Measurements from ENCODE around the gene SLC5A5. TPM values are rescaled to one million over a fixed set of nuclear protein-coding genes. Genes with fewer than 3 reads are reported as not detected.

Gene SLC5A5
- total RNA-seq, result 1 to 10 TPM; 1.7 to 2.2 TPM

GRCh38 chr19:17871878-17872250 lies at the start of gene SLC5A5:
TSS of gene SLC5A5 (plus strand) at chr19:17871945. CDS start at chr19:17872320, 375 bp downstream.
- peak; percentile 28 for DNase-seq
- POLR2A ChIA-PET, result interaction anchor here (1.5 kb wide), 1 partner anchor 61 kb away, joined by 5 read pairs; the partner anchor contains the start of gene CCDC124
- Mint-ChIP-seq H3K9me3 (no peaks in the 10 kb centered on the region), H3K36me3 (ENCODE audit: low read depth) (no peaks in the 10 kb centered on the region), H3K27me3 (peaks cover 3% of the 10 kb centered on the region), H3K27ac (peak within 1 kb of the TSS; percentile 87), H3K4me1 (peaks cover 29% of the 10 kb centered on the region), H3K4me3 (peak within 1 kb of the TSS; percentile 83)
- CTCF ChIA-PET, result interaction anchor here (1.0 to 4.5 kb wide), 7 partner anchors 11 to 66 kb away, joined by 3 to 44 read pairs (median 9); partner anchors contain the start of genes CCDC124 and RPL18A

GRCh38 chr19:17824339-17824738 lies 47.4 kb upstream of the SLC5A5 start:
- Mint-ChIP-seq H3K9me3 (no peaks in the 10 kb centered on the region), H3K4me3 (no peak overlapping the region), H3K27ac (peak overlapping the region; percentile 31), H3K27me3 (no peaks in the 10 kb centered on the region), H3K36me3 (ENCODE audit: low read depth) (peaks cover 23% of the 10 kb centered on the region), H3K4me1 (peaks cover 4% of the 10 kb centered on the region)
- POLR2A ChIA-PET, result no interaction called here
- DNase-seq, result no peak
- CTCF ChIA-PET, result interaction anchor here (0.6 kb wide), 1 partner anchor 153 kb away, joined by 5 read pairs; no protein-coding TSS in a partner anchor

DNA sequence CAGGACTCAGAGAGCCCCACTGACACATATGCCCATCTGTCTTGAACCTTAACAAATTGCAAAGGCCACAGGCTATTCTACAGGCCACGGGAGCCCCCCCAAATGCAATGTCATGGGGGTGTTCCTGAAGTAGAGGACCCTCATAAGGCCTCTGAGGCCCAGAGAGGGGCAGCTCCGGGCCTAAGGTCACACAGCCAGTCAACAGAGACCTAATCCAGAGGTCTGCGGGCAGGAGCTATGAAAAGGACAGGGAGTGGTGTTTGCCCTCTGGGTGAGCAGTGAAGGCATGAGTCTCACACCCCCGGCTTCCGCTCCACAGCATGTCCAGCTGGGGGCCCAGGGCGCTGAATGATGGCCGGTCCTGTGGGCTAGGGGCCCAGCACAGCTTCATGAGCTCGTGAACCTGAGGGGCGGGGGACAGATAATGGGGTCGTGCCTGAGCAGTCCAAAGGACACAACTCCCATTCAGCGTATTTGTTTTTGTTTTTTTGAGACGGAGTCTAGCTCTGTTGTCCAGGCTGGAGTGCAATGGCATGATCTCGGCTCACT lies 45.2 kb upstream of the SLC5A5 start:
- Mint-ChIP-seq H3K27ac (no peak overlapping the region), H3K9me3 (no peaks in the 10 kb centered on the region), H3K36me3 (ENCODE audit: low read depth) (peaks cover 41% of the 10 kb centered on the region), H3K4me1 (peaks cover 7% of the 10 kb centered on the region), H3K4me3 (no peak overlapping the region), H3K27me3 (no peaks in the 10 kb centered on the region)
- ChIA-PET POLR2A (no interaction called here), CTCF (interaction anchor here (0.6 to 1.5 kb wide), 3 partner anchors 9 to 106 kb away, joined by 3 to 4 read pairs (median 3); partner anchors contain the start of gene CCDC124)
- DNase-seq, result no peak

GRCh38 chr19:17829855-17830566 lies 41.7 kb upstream of the SLC5A5 start:
- peaks cover 2% of the 10 kb centered on the region for H3K9me3 Mint-ChIP-seq
- H3K36me3 Mint-ChIP-seq (ENCODE audit: low read depth), result peaks cover 64% of the 10 kb centered on the region
- H3K4me1 Mint-ChIP-seq, result peaks cover 17% of the 10 kb centered on the region
- ChIA-PET CTCF (interaction anchor here (0.9 to 1.0 kb wide), 2 partner anchors 26 to 107 kb away, joined by 3 read pairs; no protein-coding TSS in a partner anchor), POLR2A (no interaction called here)
- DNase-seq, result no peak
- H3K27ac Mint-ChIP-seq, result no peak overlapping the region
- no peaks in the 10 kb centered on the region for H3K27me3 Mint-ChIP-seq
- H3K4me3 Mint-ChIP-seq, result no peak overlapping the region

GRCh38 chr19:17830567-17831418 lies 41.0 kb upstream of the SLC5A5 start:
- peaks cover 24% of the 10 kb centered on the region for H3K4me1 Mint-ChIP-seq
- H3K36me3 Mint-ChIP-seq (ENCODE audit: low read depth), result peaks cover 66% of the 10 kb centered on the region
- POLR2A ChIA-PET, result no interaction called here
- H3K27ac Mint-ChIP-seq, result no peak overlapping the region
- peak; percentile 47 for DNase-seq
- H3K27me3 Mint-ChIP-seq, result no peaks in the 10 kb centered on the region
- H3K9me3 Mint-ChIP-seq, result peaks cover 6% of the 10 kb centered on the region
- H3K4me3 Mint-ChIP-seq, result no peak overlapping the region
- CTCF ChIA-PET, result interaction anchor here (0.6 to 1.0 kb wide), 5 partner anchors 14 to 486 kb away, joined by 3 to 6 read pairs (median 3); no protein-coding TSS in a partner anchor

DNA sequence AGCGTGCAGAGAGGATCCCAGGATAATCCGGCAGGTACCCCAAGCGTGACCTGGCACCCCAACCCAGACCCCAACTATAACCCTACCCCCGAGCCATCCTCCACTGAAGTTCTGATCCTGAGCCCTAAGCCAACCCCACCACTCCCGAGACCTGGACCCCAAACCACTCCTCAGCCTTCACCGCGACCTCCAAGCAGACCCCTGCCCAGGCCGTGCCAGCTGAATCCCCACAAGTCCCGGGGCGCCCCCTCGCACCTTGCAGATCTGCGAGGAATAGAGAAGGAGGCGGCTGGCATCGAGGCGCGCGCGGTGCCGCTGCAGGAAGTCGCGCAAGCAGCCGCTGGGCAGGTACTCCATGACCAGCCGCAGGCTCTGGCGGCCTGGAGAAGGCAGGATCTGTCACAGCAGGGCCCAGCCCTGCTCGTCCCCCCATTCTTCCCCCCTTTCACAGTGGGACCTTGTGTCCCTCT lies 40.3 kb upstream of the SLC5A5 start:
- Mint-ChIP-seq H3K4me3 (no peak overlapping the region), H3K27ac (no peak overlapping the region), H3K36me3 (ENCODE audit: low read depth) (peaks cover 71% of the 10 kb centered on the region), H3K9me3 (peaks cover 6% of the 10 kb centered on the region), H3K27me3 (no peaks in the 10 kb centered on the region), H3K4me1 (peaks cover 29% of the 10 kb centered on the region)
- POLR2A ChIA-PET, result no interaction called here
- CTCF ChIA-PET, result interaction anchor here (0.6 to 1.0 kb wide), 5 partner anchors 14 to 485 kb away, joined by 3 to 6 read pairs (median 3); no protein-coding TSS in a partner anchor
- DNase-seq, result no peak

- H3K27ac Mint-ChIP-seq, result no peak overlapping the region
- DNase-seq, result no peak
- no peaks in the 10 kb centered on the region for H3K27me3 Mint-ChIP-seq
- H3K36me3 Mint-ChIP-seq (ENCODE audit: low read depth), result peaks cover 77% of the 10 kb centered on the region
- H3K9me3 Mint-ChIP-seq, result peaks cover 6% of the 10 kb centered on the region
- POLR2A ChIA-PET, result no interaction called here
- peaks cover 32% of the 10 kb centered on the region for H3K4me1 Mint-ChIP-seq
- CTCF ChIA-PET, result interaction anchor here (0.6 to 1.8 kb wide), 5 partner anchors 13 to 25 kb away, joined by 4 to 5 read pairs (median 4); partner anchors contain the start of gene JAK3
- H3K4me3 Mint-ChIP-seq, result no peak overlapping the region
Measured at GRCh38 chr19:17832443-17833208, 39.1 kb upstream of the SLC5A5 start.

DNA sequence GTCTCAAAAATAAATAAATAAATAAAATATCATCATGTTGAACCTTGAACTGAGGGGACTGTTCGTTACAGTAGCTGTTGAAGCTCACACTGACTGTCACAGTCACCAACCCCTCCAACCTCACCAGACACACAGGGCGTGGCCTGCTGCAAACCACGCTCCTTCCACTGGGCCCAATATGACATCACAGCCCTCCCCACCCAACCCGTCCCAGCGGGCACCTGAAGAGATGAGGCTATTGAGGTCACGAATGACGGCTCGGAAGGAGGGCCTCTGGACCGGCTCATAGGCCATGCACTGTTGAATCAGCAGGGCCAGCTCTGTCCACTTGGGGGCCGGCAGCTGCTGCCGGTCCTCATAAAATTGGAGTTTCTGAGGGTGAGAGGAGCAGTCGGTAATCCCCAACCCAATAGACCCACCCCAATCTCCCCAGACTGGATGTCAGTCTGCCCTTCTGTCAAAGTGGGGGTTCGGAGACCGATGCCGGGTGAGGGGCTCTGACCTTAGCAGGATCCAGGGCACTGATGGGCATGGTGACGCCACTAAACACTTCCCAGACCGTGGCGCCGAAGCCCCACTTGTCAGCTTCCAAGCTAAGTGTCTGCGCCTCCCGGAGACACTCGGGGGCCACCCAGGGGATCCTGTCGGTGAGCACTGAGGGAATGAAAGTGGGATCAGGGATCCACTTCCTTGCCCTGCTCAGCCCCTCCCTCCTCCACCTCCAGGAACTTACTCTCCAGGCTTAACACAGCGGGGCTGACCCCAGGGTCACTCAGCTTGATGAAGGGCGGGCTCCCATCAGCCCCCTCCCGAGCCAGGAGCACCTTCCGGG lies 37.2 kb upstream of the SLC5A5 start:
- H3K27ac Mint-ChIP-seq, result no peak overlapping the region
- POLR2A ChIA-PET, result no interaction called here
- peaks cover 83% of the 10 kb centered on the region for H3K36me3 Mint-ChIP-seq (ENCODE audit: low read depth)

DNA sequence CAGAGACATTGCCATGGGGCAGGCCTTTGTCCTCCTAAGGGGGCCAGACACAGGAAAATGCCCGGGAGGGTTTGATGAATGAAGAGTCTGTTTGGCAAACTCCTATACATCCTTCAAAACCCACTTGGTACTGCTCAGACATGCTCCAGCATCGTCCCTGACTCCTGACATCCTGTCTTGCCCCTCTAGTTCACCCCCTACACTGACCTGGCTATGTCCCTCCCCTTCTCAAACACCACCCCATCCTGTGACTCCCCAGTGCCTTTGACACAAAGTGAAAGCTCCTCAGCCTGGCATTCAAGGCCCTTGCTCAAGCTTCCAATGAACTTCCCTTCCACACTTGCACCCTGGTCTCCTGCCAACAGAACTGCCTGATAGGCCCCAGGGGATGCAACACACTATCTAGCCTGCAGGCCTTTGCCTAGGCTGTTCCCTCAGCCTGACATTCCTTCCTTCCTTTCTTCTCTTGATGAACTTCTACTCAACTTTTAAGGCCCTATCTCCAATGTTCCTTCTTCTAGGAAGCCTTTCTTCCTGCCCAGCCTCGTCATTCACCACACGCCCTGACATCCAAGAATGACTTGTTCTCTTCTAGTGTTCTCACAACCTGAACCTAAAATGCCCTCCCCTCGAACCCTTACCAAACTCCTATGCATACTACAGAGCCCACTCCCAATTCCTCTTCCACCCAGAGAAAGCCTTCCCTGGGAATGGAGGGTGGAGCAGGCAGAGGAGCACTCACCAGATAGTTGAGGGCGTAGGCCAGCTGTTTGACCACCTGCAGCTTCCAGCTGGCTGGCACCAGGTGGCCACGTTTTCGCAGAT lies 36.4 kb upstream of the SLC5A5 start:
- Mint-ChIP-seq H3K4me3 (no peak overlapping the region), H3K27ac (peak overlapping the region; percentile 47), H3K36me3 (ENCODE audit: low read depth) (peaks cover 83% of the 10 kb centered on the region), H3K4me1 (peaks cover 29% of the 10 kb centered on the region), H3K9me3 (peaks cover 6% of the 10 kb centered on the region), H3K27me3 (no peaks in the 10 kb centered on the region)
- DNase-seq, result no peak
- ChIA-PET POLR2A (no interaction called here), CTCF (interaction anchor here (1.3 kb wide), 1 partner anchor 9 kb away, joined by 3 read pairs; no protein-coding TSS in a partner anchor)

More for the DNA sequence above, 37.2 kb upstream of the SLC5A5 start:
- Mint-ChIP-seq H3K9me3 (peaks cover 6% of the 10 kb centered on the region), H3K27me3 (no peaks in the 10 kb centered on the region), H3K4me3 (no peak overlapping the region), H3K4me1 (peaks cover 28% of the 10 kb centered on the region)
- no peak for DNase-seq
- CTCF ChIA-PET, result interaction anchor here (1.2 to 1.3 kb wide), 2 partner anchors 8 to 9 kb away, joined by 3 read pairs; no protein-coding TSS in a partner anchor

GRCh38 chr19:17836530-17836929 lies 35.2 kb upstream of the SLC5A5 start:
- Mint-ChIP-seq H3K4me3 (no peak overlapping the region), H3K9me3 (peaks cover 6% of the 10 kb centered on the region), H3K27ac (peak overlapping the region; percentile 28), H3K36me3 (ENCODE audit: low read depth) (peaks cover 82% of the 10 kb centered on the region), H3K4me1 (peaks cover 32% of the 10 kb centered on the region), H3K27me3 (no peaks in the 10 kb centered on the region)
- ChIA-PET CTCF (no interaction called here), POLR2A (no interaction called here)
- no peak for DNase-seq

DNA sequence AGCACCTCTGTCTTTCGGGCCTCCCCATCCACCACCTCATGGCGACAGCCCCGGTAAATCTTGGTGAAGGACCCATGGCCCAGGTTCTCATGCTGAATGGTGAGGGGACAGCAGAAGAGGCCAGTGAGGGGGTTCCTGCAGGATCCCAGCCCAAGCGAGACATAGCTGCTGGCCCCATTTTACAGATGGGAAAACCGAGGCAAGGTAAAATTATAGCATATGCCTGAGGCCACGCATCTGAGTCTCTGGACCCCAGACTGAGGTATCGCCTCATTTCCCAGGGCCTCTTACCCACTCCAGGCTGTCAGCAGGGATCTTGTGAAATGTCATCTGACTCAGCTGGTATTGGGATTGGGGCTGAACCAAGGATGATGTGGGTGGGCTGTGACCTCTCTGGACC lies 33.8 kb upstream of the SLC5A5 start:
- CTCF ChIA-PET, result interaction anchor here (0.6 to 0.9 kb wide), 2 partner anchors 22 to 95 kb away, joined by 3 read pairs; partner anchors contain the start of genes CCDC124 and RPL18A
- POLR2A ChIA-PET, result no interaction called here
- H3K9me3 Mint-ChIP-seq, result peaks cover 6% of the 10 kb centered on the region
- H3K4me1 Mint-ChIP-seq, result peaks cover 34% of the 10 kb centered on the region
- no peak overlapping the region for H3K27ac Mint-ChIP-seq
- peaks cover 75% of the 10 kb centered on the region for H3K36me3 Mint-ChIP-seq (ENCODE audit: low read depth)
- H3K4me3 Mint-ChIP-seq, result no peak overlapping the region
- H3K27me3 Mint-ChIP-seq, result no peaks in the 10 kb centered on the region
- no peak for DNase-seq

Data from activated CD4-positive, alpha-beta T cell treated with anti-CD3 and anti-CD28 coated beads, Interleukin-2, amount 10 ng/mL, durations not matched to agents 7 days and 5 days (primary cell).